IMR-90 (cell line): ENCODE measurements around the gene MACROD1. TPM values are rescaled to one million over a fixed set of nuclear protein-coding genes. Genes with fewer than 3 reads are reported as not detected.

ENCODE experiments used
- ATAC-seq: fragments of 200-7000 bp; cut with Tn5 transposase; 2 replicates; pipeline ENCODE4 v1.9.1; 2020; ENCODE audit warnings: low read depth, mild to moderate bottlenecking, moderate library complexity
- BruUV-seq: library from RNA; stranded (reverse); fragments of 400-500 nt; replicated peaks from 2 replicates; lab custom pipeline; 2021; lab: Mats Ljungman, UMichigan
- CTCF ChIA-PET: fragments of 300-600 bp; formaldehyde crosslinking; extraction: SDS; loops from one replicate; lab custom pipeline; 2021; ENCODE audit warnings: antibody characterized with exemption; lab: Yijun Ruan, JAX
- POLR2A ChIA-PET: fragments of 300-600 bp; sonication (Branson Sonifier 250); formaldehyde crosslinking; loops from one replicate; lab custom pipeline; 2022; ENCODE audit warnings: antibody characterized with exemption; ENCODE audit not compliant: unreplicated experiment; lab: Charles Lee
- DNase-seq: peaks from one replicate; pipeline ENCODE4 v3.0.0; 2013
- H2AFZ ChIP-seq: replicated peaks from 2 replicates; pipeline ENCODE3; 2013; ENCODE audit warnings: low read length, mild to moderate bottlenecking; ENCODE audit not compliant: poor library complexity
- H2AK5ac ChIP-seq: 2 replicates; pipeline ENCODE4 v1.6.1; 2013; ENCODE audit warnings: low read depth, low read length, inconsistent platforms
- H2AK9ac ChIP-seq: replicated peaks from 2 replicates; pipeline ENCODE3; 2013; ENCODE audit warnings: mild to moderate bottlenecking, low read depth, low read length, moderate library complexity; ENCODE audit not compliant: poor library complexity
- H2BK120ac ChIP-seq: 2 replicates; pipeline ENCODE4 v1.6.1; 2013; ENCODE audit warnings: low read depth, low read length, inconsistent platforms
- H2BK15ac ChIP-seq: 3 replicates; pipeline ENCODE4 v1.6.1; 2013; ENCODE audit warnings: low read depth, low read length, inconsistent platforms
- H2BK20ac ChIP-seq: 2 replicates; pipeline ENCODE4 v1.6.1; 2013; ENCODE audit warnings: low read depth, mild to moderate bottlenecking, inconsistent platforms, low read length, moderate library complexity
- H2BK5ac ChIP-seq: 2 replicates; pipeline ENCODE4 v1.6.1; 2013; ENCODE audit warnings: mild to moderate bottlenecking, low read depth, low read length, inconsistent platforms; ENCODE audit not compliant: poor library complexity, severe bottlenecking
- H3K14ac ChIP-seq: replicated peaks from 2 replicates; pipeline ENCODE4 v1.6.1; 2013; ENCODE audit warnings: low read depth, low read length, inconsistent platforms
- H3K18ac ChIP-seq: 2 replicates; pipeline ENCODE4 v1.6.1; 2013; ENCODE audit warnings: low read depth, low read length, control low read depth
- H3K23ac ChIP-seq: 2 replicates; pipeline ENCODE4 v1.6.1; 2013; ENCODE audit warnings: low read depth, low read length, inconsistent platforms
- H3K27ac ChIP-seq: 2 replicates; pipeline ENCODE4 v1.5.1; 2013; ENCODE audit warnings: mild to moderate bottlenecking, control low read depth, low read length; ENCODE audit not compliant: insufficient read depth
- H3K27me3 ChIP-seq: 2 replicates; pipeline ENCODE4 v1.6.1; 2013; ENCODE audit warnings: low read length; ENCODE audit not compliant: control insufficient read depth, insufficient read depth
- H3K36me3 ChIP-seq: 2 replicates; pipeline ENCODE4 v1.6.1; 2013; ENCODE audit warnings: low read length, mixed read lengths; ENCODE audit not compliant: control insufficient read depth, insufficient read depth
- H3K4ac ChIP-seq: 2 replicates; pipeline ENCODE4 v1.6.1; 2013; ENCODE audit warnings: low read depth, low read length, inconsistent platforms
- H3K4me1 ChIP-seq: 2 replicates; pipeline ENCODE4 v1.6.1; 2013; ENCODE audit warnings: low read length, mixed read lengths; ENCODE audit not compliant: control insufficient read depth, insufficient read depth
- H3K4me2 ChIP-seq: 2 replicates; pipeline ENCODE4 v1.6.1; 2013; ENCODE audit warnings: low read depth, mild to moderate bottlenecking, control low read depth, low read length, moderate library complexity
- H3K4me3 ChIP-seq: 2 replicates; pipeline ENCODE4 v1.5.1; 2013; ENCODE audit warnings: low read depth, mild to moderate bottlenecking, control low read depth, low read length, moderate library complexity; ENCODE audit not compliant: insufficient read depth
- H3K56ac ChIP-seq: 2 replicates; pipeline ENCODE4 v1.6.1; 2013; ENCODE audit warnings: low read length, inconsistent platforms; ENCODE audit not compliant: insufficient read depth; ENCODE audit errors: extremely low read depth
- H3K79me1 ChIP-seq, 2 experiments: 2 replicates each; pipeline ENCODE4 v1.6.1; 2013; ENCODE audit warnings: low read length in 2 of 2, inconsistent platforms in 1 of 2, low read depth in 1 of 2
- H3K9ac ChIP-seq: 2 replicates; pipeline ENCODE4 v1.6.1; 2013; ENCODE audit warnings: low read depth, low read length, control low read depth
- H3K9me1 ChIP-seq: 2 replicates; pipeline ENCODE4 v1.6.1; 2013; ENCODE audit warnings: low read length, inconsistent platforms; ENCODE audit not compliant: insufficient read depth
- H3K9me3 ChIP-seq: 2 replicates; pipeline ENCODE4 v1.6.1; 2013; ENCODE audit warnings: low read length; ENCODE audit not compliant: control insufficient read depth, insufficient read depth
- H4K20me1 ChIP-seq: 2 replicates; pipeline ENCODE4 v1.6.1; 2013; ENCODE audit warnings: low read length, inconsistent platforms; ENCODE audit not compliant: insufficient read depth
- H4K5ac ChIP-seq: 2 replicates; pipeline ENCODE4 v1.6.1; 2013; ENCODE audit warnings: mild to moderate bottlenecking, low read depth, low read length, control low read depth
- H4K8ac ChIP-seq, 2 experiments: 2 replicates each; pipeline ENCODE4 v1.6.1; 2013; ENCODE audit warnings: low read depth in 2 of 2, low read length in 2 of 2, control low read depth in 1 of 2, inconsistent platforms in 1 of 2
- H4K91ac ChIP-seq: 2 replicates; pipeline ENCODE4 v1.6.1; 2013; ENCODE audit warnings: low read depth, low read length, inconsistent platforms; ENCODE audit not compliant: insufficient read depth
- CHD1 ChIP-seq: IDR thresholded peaks from 2 replicates; pipeline ENCODE4 v1.6.1; 2012; ENCODE audit warnings: low read depth, low read length, improper control_type of control experiment
- CTCF ChIP-seq: conservative IDR thresholded peaks from 2 replicates; pipeline ENCODE4 v1.5.1; 2012; ENCODE audit warnings: mild to moderate bottlenecking, low read depth, low read length, improper control_type of control experiment
- NFE2L2 ChIP-seq: fragments of 150-350 bp; IDR thresholded peaks from 2 replicates; pipeline ENCODE4 v1.6.1; 2016; ENCODE audit warnings: low read depth, mild to moderate bottlenecking, low read length
- POLR2A ChIP-seq: IDR thresholded peaks from 2 replicates; pipeline ENCODE4 v1.6.1; 2012; ENCODE audit warnings: mild to moderate bottlenecking, low read depth, low read length
- RCOR1 ChIP-seq: IDR thresholded peaks from 2 replicates; pipeline ENCODE4 v1.6.1; 2012; ENCODE audit warnings: mild to moderate bottlenecking, low read length, improper control_type of control experiment; ENCODE audit not compliant: insufficient replicate concordance
- RFX5 ChIP-seq: IDR thresholded peaks from 2 replicates; pipeline ENCODE4 v1.8.0; 2012; ENCODE audit warnings: low read depth, mild to moderate bottlenecking, low read length, moderate library complexity
- USF2 ChIP-seq: fragments of 150-350 bp; IDR thresholded peaks from 2 replicates; pipeline ENCODE4 v1.6.1; 2017; ENCODE audit warnings: mild to moderate bottlenecking, antibody characterized with exemption, low read length, low read depth
- WGBS, 2 experiments: methylation state at CpG; one replicate each; pipeline versions ENCODE4 v1.1.5 to v1.1.7; 2013; ENCODE audit warnings: missing lambda C conversion rate in 2 of 2; ENCODE audit not compliant: insufficient read length in 1 of 2; ENCODE audit errors: extremely low coverage in 2 of 2; 5-methylcytosine and 5-hydroxymethylcytosine counted together
- dilution Hi-C: fragments of 300-500 bp; cut with HindIII; formaldehyde crosslinking; loops from one replicate; pipeline ENCODE4 v1.14.3; 2018; ENCODE audit warnings: low sequenced_read_pairs; ENCODE audit not compliant: unreplicated experiment
- in situ Hi-C: fragments of 300-500 bp; cut with MboI; formaldehyde crosslinking; loops from 3 replicates; pipeline ENCODE4 v1.14.3; 2019; ENCODE audit warnings: low sequenced_read_pairs, inconsistent platforms, mixed read lengths
- intact Hi-C: fragments of 100-400 bp; cut with micrococcal nuclease; formaldehyde crosslinking; loops from 2 replicates; pipeline ENCODE4 v1.10.0; 2022
- polyA plus RNA-seq, 3 experiments: library from polyadenylated mRNA; depleted of rRNA; stranded (reverse); fragments of >200 nt; gene quantifications; 2 replicates each; pipeline ENCODE4 v1.2.3, GENCODE V29; 2012; ENCODE audit warnings: low replicate concordance in 1 of 3
- total RNA-seq: library from RNA; depleted of rRNA; stranded (reverse); fragments of >200 nt; gene quantifications from 2 replicates; pipeline ENCODE4 v1.2.3, GENCODE V29; 2012

Gene MACROD1
- total and polyA plus RNA-seq, 2 of the 4 experiments (the other 2 are of a cell fraction): 2.5 to 9.3 TPM

DNA sequence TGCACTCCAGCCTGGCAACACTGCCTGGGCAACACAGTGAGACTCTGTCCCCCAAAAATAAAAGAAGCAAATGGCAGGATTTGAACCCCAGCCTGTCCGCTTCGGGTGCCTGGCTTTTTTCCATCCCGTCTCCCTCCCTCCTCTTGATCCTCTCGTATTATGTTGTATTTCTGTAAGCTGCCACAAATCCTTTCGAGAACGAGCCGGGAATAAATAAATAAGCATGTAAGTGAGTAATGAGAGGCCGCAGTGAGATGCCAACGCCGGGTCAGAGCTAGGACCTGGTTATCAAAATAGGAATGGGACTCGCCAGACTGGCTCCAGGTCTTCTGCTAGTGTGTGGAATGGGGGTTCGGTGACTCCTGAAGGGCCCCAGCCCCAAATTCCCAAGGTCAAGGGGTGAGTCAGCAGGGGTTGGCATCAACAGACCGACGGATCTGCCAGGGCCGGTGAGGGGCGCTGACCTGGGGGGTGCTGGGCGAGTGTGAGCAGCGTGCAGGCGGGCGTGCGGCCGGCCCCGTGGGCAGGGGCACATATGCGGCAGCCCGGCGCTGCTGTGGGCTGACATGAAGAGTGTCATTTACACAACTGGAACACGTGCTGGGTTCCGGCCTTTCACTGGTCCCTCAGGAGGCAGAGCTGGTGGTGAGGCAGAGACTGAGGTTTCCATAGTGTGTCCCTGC lies 82.4 kb downstream of the MACROD1 start:
- Histone ChIP-seq H2AFZ (peak overlapping the region; percentile 33), H3K4me2 (no peak overlapping the region), H3K27me3 (peaks cover 3% of the 10 kb centered on the region; the same call in 1 of the 2 replicates), H4K91ac (no peak overlapping the region), H3K27ac (no peak overlapping the region), H4K20me1 (peaks cover 7% of the 10 kb centered on the region), H2AK5ac (no peak overlapping the region), H2BK20ac (no peak overlapping the region), H2AK9ac (no peak overlapping the region), H3K18ac (no peak overlapping the region), H3K4ac (no peak overlapping the region), H4K8ac (no peak overlapping the region), H3K23ac (no peak overlapping the region), H3K36me3 (no peaks in the 10 kb centered on the region), H3K56ac (no peak overlapping the region), H3K9me1 (no peaks in the 10 kb centered on the region; the same call in 1 of the 2 replicates), H3K4me1 (peaks cover 5% of the 10 kb centered on the region; the same call in 1 of the 2 replicates), H3K79me1 (no peaks in the 10 kb centered on the region), H2BK5ac (no peak overlapping the region), H2BK15ac (no peak overlapping the region), H2BK120ac (no peak overlapping the region), H3K4me3 (no peak overlapping the region), H3K9me3 (no peaks in the 10 kb centered on the region), H3K9ac (no peak overlapping the region), H3K14ac (no peak overlapping the region), H4K5ac (no peak overlapping the region)
- ChIA-PET POLR2A (no interaction called here), CTCF (no interaction called here)
- intact Hi-C loops: no loop called here
- WGBS, 2 experiments: 58% methylated on average over 9 of the region's 28 CpGs; no CpG with 5 or more reads in 1 of the 2 experiments
- dilution Hi-C loops: no loop called here
- DNase-seq: no peak
- TF ChIP-seq CHD1 (no peak), POLR2A (no peak), RFX5 (no peak), USF2 (no peak), NFE2L2 (no peak), RCOR1 (no peak), CTCF (no peak)
- in situ Hi-C loops: no loop called here
- peak; percentile 53 for ATAC-seq
- no TSS peak for BruUV-seq
